BLaER1 treated with 17β-estradiol and CSF1 and Interleukin-3, amounts not matched to agents 10 nM and 100 nM (cell line): ENCODE data around the gene SDF4.
A peak's percentile ranks its signal among the peaks of the same experiment; 100 is the strongest.

ENCODE experiments used
- H3K27ac ChIP-seq, 11 experiments: shearing (Covaris generic); formaldehyde crosslinking; 2 replicates each; pipeline ENCODE4 v1.8.1; 2022
- H3K27me3 ChIP-seq, 11 experiments: shearing (Covaris generic); formaldehyde crosslinking; 2 replicates each; pipeline ENCODE4 v1.8.1; 2022
- H3K36me3 ChIP-seq, 11 experiments: shearing (Covaris generic); formaldehyde crosslinking; 2 replicates each; pipeline ENCODE4 v1.8.1; 2022
- H3K4me1 ChIP-seq, 10 experiments: shearing (Covaris generic); formaldehyde crosslinking; 2 replicates each; pipeline ENCODE4 v1.8.1; 2022
- H3K4me2 ChIP-seq, 11 experiments: shearing (Covaris generic); formaldehyde crosslinking; 2 replicates each; pipeline ENCODE4 v1.8.1; 2022
- H3K4me3 ChIP-seq, 10 experiments: shearing (Covaris generic); formaldehyde crosslinking; 2 replicates each; pipeline ENCODE4 v1.8.1; 2022
- H3K9ac ChIP-seq, 11 experiments: shearing (Covaris generic); formaldehyde crosslinking; 2 replicates each; pipeline ENCODE4 v1.8.1; 2022
- H3K9me3 ChIP-seq, 11 experiments: shearing (Covaris generic); formaldehyde crosslinking; replicated peaks in 1 of 11; 2 replicates each; pipeline ENCODE4 v1.8.1; 2022
- H4K20me1 ChIP-seq, 11 experiments: shearing (Covaris generic); formaldehyde crosslinking; 2 replicates each; pipeline ENCODE4 v1.8.1; 2022
- Cebpa-rat ChIP-seq, 11 experiments: shearing (Covaris generic); IDR thresholded peaks; 2 replicates each; pipeline ENCODE4 v1.8.1; 2022

The SDF4 gene

GRCh38 chr1:1237874-1238701 lies 6.3 kb upstream of the SDF4 start:
- Histone ChIP-seq H3K9me3 (no peaks in the 10 kb centered on the region), H3K9ac (peak overlapping the region; percentile 25 to 70 (median 51); a peak in 20 of 22 replicates), H3K27me3 (peaks cover 0 to 38% (median 0%) of the 10 kb centered on the region in 11 experiments; a peak in 10 of 22 replicates), H3K27ac (peak overlapping the region in 3 of 11 experiments; percentile 4 to 37 (median 34); a peak in 5 of 22 replicates), H3K36me3 (peaks cover 0 to 26% (median 18%) of the 10 kb centered on the region in 11 experiments; a peak in 18 of 22 replicates), H4K20me1 (peaks cover 11 to 93% (median 78%) of the 10 kb centered on the region in 11 experiments; a peak in 21 of 22 replicates), H3K4me3 (peak overlapping the region in 1 of 10 experiments; percentile 26; a peak in 3 of 20 replicates), H3K4me1 (peaks cover 46 to 97% (median 93%) of the 10 kb centered on the region in 10 experiments), H3K4me2 (peak overlapping the region; percentile 69 to 100 (median 100))
- no peak for TF ChIP-seq Cebpa-rat (IDR thresholded peaks at IDR 0.05)

- Histone ChIP-seq H3K4me3 (peak overlapping the region in 2 of 10 experiments; percentile 26 to 42; a peak in 4 of 20 replicates), H3K36me3 (peaks cover 0 to 26% (median 18%) of the 10 kb centered on the region in 11 experiments; a peak in 18 of 22 replicates), H3K27ac (peak overlapping the region in 3 of 11 experiments; percentile 4 to 37 (median 34); a peak in 5 of 22 replicates), H4K20me1 (peaks cover 11 to 90% (median 75%) of the 10 kb centered on the region in 11 experiments; a peak in 21 of 22 replicates), H3K4me2 (peak overlapping the region; percentile 69 to 100 (median 100)), H3K4me1 (peaks cover 54 to 98% (median 95%) of the 10 kb centered on the region in 10 experiments), H3K27me3 (peaks cover 0 to 31% (median 0%) of the 10 kb centered on the region in 11 experiments; a peak in 10 of 22 replicates), H3K9ac (peak overlapping the region; percentile 25 to 70 (median 51); a peak in 21 of 22 replicates), H3K9me3 (no peaks in the 10 kb centered on the region)
- TF ChIP-seq Cebpa-rat (IDR thresholded peaks at IDR 0.05) = no peak
Observed at GRCh38 chr1:1236945-1237873, 5.4 kb upstream of the SDF4 start.

- H3K36me3 ChIP-seq = peaks cover 0 to 26% (median 18%) of the 10 kb centered on the region in 11 experiments; a peak in 18 of 22 replicates
- no peak for TF ChIP-seq Cebpa-rat (IDR thresholded peaks at IDR 0.05)
- H3K4me2 ChIP-seq = peak overlapping the region; percentile 69 to 100 (median 100); a peak in 21 of 22 replicates
- H3K27me3 ChIP-seq = peaks cover 0 to 25% (median 0%) of the 10 kb centered on the region in 11 experiments; a peak in 10 of 22 replicates
- H3K9ac ChIP-seq = peak overlapping the region in 8 of 11 experiments; percentile 6 to 70 (median 50); a peak in 14 of 22 replicates
- peaks cover 11 to 81% (median 66%) of the 10 kb centered on the region in 11 experiments; a peak in 21 of 22 replicates for H4K20me1 ChIP-seq
- H3K4me3 ChIP-seq = no peak overlapping the region
- H3K4me1 ChIP-seq = peaks cover 51 to 89% (median 86%) of the 10 kb centered on the region in 10 experiments
- H3K9me3 ChIP-seq = no peaks in the 10 kb centered on the region
- no peak overlapping the region for H3K27ac ChIP-seq
Observed at GRCh38 chr1:1236176-1236763, 4.5 kb upstream of the SDF4 start.

GRCh38 chr1:1235016-1235744 lies 3.4 kb upstream of the SDF4 start:
- peaks cover 0 to 25% (median 0%) of the 10 kb centered on the region in 11 experiments; a peak in 10 of 22 replicates for H3K27me3 ChIP-seq
- H3K27ac ChIP-seq = no peak overlapping the region
- peaks cover 50 to 89% (median 86%) of the 10 kb centered on the region in 10 experiments for H3K4me1 ChIP-seq
- peak overlapping the region in 10 of 11 experiments; percentile 98 to 100 (median 100); a peak in 18 of 22 replicates for H3K4me2 ChIP-seq
- peaks cover 0 to 28% (median 18%) of the 10 kb centered on the region in 11 experiments; a peak in 18 of 22 replicates for H3K36me3 ChIP-seq
- no peak overlapping the region for H3K4me3 ChIP-seq
- H4K20me1 ChIP-seq = peaks cover 13 to 82% (median 66%) of the 10 kb centered on the region in 11 experiments; a peak in 21 of 22 replicates
- no peak for TF ChIP-seq Cebpa-rat (IDR thresholded peaks at IDR 0.05)
- peak overlapping the region in 6 of 11 experiments; percentile 4 to 98 (median 66); a peak in 5 of 22 replicates for H3K9ac ChIP-seq
- H3K9me3 ChIP-seq = no peaks in the 10 kb centered on the region

GRCh38 chr1:1234180-1234808 lies 2.5 kb upstream of the SDF4 start:
- Histone ChIP-seq H3K27ac (no peak overlapping the region), H3K4me3 (peak overlapping the region in 9 of 10 experiments; percentile 77 to 99 (median 92); a peak in 13 of 20 replicates), H3K9me3 (no peaks in the 10 kb centered on the region), H3K27me3 (peaks cover 0 to 25% (median 0%) of the 10 kb centered on the region in 11 experiments; a peak in 10 of 22 replicates), H3K4me2 (peak overlapping the region; percentile 98 to 100 (median 100)), H3K4me1 (peaks cover 59 to 89% (median 86%) of the 10 kb centered on the region in 10 experiments), H4K20me1 (peaks cover 22 to 83% (median 73%) of the 10 kb centered on the region in 11 experiments; a peak in 21 of 22 replicates), H3K36me3 (peaks cover 6 to 37% (median 25%) of the 10 kb centered on the region in 11 experiments; a peak in 20 of 22 replicates), H3K9ac (peak overlapping the region; percentile 88 to 100 (median 96); a peak in 17 of 22 replicates)
- no peak for TF ChIP-seq Cebpa-rat (IDR thresholded peaks at IDR 0.05)

- peak overlapping the region; percentile 77 to 99 (median 90) for H3K4me3 ChIP-seq
- H3K4me2 ChIP-seq = peak overlapping the region; percentile 98 to 100 (median 100)
- peaks cover 60 to 84% (median 81%) of the 10 kb centered on the region in 10 experiments for H3K4me1 ChIP-seq
- H3K27ac ChIP-seq = peak overlapping the region in 8 of 11 experiments; percentile 86 to 97 (median 94); a peak in 12 of 22 replicates
- H3K27me3 ChIP-seq = peaks cover 0 to 22% (median 0%) of the 10 kb centered on the region in 11 experiments; a peak in 10 of 22 replicates
- peaks cover 29 to 83% (median 77%) of the 10 kb centered on the region in 11 experiments for H4K20me1 ChIP-seq
- H3K9ac ChIP-seq = peak overlapping the region; percentile 88 to 100 (median 96)
- no peak for TF ChIP-seq Cebpa-rat (IDR thresholded peaks at IDR 0.05)
- H3K9me3 ChIP-seq = no peaks in the 10 kb centered on the region
- peaks cover 14 to 45% (median 33%) of the 10 kb centered on the region in 11 experiments; a peak in 21 of 22 replicates for H3K36me3 ChIP-seq
Observed at GRCh38 chr1:1233567-1233892, 1.7 kb upstream of the SDF4 start.
